ENCODE measurements around the gene SCAMP1.

The SCAMP1 gene

DNA sequence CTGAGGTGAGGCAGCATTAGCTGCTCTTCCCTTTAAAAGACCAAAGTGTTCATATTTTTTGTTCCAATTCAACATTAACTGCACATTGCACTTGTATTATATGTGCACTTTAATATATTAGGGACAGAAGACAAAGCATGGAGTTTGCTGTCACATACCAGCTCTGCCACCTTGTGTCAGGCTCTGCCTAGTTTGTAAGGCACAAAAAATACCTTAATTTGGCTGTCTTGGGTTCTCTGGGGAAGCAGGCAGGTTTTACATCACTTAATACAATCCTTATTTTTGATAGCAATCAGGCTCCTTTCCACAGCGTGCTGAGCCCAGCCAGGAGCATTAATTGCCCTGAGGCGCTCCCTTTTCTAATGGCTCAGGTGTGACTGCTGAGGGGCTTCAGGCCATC, 131.8 kb downstream of the SCAMP1 start:
- no peak for DNase-seq (ENCODE audit: low read depth in 2 of 2)

DNA sequence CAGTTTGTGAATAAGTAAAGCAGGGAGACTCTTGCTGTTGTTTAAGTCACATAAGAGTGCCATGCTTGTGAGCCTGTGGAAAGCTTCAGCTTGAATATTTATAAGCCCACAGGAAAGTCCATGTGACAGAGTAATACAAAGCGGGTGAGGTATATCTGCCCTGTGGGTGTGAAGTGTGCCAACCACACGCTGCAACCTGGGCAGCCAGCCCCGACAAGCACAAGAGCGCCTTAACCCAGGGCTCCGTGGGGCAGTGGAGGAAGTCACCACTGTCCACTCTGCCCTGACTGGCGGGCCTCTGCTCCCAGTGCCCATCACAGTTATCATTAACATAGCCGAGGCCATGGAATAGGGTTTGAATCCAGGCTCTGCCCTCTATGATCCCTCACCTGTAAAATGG, 132.2 kb downstream of the SCAMP1 start:
- no peak for DNase-seq (ENCODE audit: low read depth in 2 of 2)

DNA sequence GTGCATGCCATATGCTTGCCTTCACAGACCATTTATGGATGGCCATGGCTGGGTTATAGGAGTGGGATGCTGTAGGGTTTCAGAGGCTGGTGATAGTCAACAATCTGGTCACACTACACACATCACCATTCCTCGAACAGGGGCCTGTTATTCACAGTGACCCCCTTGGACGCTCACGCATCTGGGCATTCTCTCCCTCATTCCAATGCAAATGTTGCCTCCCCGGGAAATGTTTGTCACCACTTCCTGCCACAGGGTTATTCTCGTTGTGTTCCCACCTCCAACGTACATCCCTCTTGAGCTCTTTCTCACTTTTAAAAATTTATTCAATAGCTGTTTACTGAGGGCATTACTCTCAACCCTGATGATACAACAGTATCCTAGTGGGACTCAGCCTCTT, 135.4 kb downstream of the SCAMP1 start:
- DNase-seq (ENCODE audit: low read depth in 2 of 2): no peak

DNA sequence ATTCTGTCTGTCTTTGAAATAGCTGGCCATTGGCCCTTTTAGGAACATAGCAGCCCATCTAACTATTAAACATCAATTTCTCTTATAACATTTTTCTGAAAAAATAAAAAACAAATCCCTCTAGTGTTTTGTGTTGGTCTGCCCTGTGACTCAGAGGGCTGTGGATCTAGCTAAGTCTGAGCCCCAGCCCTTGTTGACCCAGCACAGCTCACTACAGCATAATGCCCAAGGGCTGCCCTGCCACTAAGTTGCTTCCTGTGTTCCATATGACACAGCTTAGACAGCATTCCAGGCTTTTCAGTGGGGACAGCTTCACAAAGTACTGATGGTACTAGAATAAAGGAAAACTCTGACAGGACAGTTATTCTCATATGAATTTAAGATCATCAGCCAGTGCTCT, 136.0 kb downstream of the SCAMP1 start:
- DNase-seq (ENCODE audit: low read depth in 2 of 2): no peak

DNA sequence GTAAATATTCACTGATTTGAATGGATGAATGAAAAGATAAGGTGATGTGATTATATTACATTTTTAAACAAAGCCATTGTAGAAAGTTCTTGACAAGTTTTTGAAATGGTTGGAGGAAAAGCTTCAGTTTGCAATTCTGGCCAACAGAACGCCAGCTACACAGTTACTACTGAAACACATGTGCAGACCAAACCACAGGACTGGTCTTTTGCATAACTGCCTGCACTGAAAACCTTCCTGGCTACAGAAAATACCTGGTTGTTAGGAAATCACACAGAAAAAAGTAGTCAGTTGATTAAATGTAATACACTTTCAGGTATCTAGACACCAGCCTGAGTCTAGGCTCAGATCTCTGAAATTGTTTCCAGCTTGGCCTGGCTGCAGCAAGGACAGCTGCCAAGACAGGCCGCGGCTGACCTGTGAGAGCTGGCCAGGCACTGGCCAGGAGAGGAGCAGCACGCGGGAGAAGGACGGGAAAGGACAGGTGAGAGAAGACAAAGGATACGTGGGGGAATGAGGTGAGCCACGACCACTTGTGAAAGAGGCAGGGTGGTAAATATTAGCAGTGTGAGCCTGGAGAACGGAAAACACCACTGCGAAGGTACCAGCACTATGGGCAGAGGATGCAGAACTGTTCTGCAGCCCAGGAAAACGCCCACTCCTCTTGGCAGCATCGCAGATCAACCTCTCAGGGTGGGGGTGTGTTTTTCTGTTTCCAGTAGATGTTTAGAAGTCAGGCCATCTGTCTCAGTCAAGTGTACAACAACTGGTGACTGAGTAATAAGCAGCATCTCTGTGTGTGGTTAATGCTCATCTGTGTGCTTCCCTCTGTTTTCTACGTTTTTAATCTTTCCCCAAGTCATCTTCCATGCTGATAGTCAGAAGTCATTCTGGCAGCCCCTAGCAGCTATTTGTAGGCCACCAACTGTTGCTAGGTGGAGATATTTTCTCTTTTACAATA, 137.4 kb downstream of the SCAMP1 start:
- no peak for DNase-seq (ENCODE audit: low read depth in 2 of 2)

DNA sequence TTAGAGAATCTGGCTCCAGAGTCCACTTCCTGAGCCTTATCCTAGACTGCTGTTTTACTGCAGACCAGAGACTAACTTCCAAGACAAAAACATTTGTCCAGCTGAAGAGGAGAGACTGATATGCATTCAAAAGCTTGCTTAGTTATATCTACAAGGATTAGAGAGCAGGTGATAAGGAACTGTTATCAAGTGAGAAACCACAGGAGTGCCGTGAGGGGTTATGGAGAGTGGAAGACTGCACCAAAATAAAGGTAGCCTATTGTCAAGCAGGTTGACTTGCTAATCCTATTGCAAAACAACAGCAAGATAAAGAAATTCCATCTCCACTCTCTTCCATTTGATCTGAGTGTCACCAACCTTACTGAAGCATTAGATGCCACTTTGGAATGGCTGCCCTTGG, 139.1 kb downstream of the SCAMP1 start:
- no peak for DNase-seq (ENCODE audit: low read depth in 2 of 2)

DNA sequence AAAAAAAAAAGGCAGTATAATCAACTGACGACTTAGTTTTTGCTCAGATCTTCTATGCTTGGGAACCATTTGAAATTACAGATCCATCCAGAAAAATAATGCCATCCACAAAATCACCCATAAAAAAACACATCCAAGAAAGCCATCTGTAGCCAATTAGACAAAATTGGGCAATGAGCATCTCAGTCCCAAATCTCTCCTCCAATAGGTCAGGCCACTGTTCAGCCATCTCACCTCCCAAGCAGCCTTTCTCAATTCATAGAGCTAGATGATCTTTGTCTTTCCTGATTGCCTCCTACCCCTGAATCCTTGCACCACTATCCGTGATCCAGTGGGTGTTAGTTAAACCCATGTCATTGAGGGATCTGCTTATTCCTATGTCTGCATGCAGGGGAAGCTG, 139.6 kb downstream of the SCAMP1 start:
- no peak for DNase-seq (ENCODE audit: low read depth in 2 of 2)

DNA sequence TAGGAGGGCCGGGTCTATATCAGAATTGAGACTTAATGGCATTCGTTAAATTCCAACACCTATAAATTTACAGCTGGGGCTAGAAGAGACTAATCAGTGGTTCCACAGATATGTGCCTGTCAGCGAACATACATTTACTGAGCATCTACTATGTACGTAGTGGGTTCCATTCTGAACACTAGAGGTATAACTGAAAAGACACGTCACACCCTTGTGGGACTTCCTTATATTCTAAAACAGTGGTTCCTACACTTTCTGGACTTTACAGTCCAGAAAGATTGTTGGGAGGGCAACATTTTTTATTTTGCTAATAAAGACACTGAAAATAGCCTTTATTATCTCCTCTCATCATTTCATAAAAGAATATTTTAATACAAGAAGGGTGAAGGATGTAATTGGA, 140.5 kb downstream of the SCAMP1 start:
- DNase-seq (ENCODE audit: low read depth in 2 of 2): no peak

DNA sequence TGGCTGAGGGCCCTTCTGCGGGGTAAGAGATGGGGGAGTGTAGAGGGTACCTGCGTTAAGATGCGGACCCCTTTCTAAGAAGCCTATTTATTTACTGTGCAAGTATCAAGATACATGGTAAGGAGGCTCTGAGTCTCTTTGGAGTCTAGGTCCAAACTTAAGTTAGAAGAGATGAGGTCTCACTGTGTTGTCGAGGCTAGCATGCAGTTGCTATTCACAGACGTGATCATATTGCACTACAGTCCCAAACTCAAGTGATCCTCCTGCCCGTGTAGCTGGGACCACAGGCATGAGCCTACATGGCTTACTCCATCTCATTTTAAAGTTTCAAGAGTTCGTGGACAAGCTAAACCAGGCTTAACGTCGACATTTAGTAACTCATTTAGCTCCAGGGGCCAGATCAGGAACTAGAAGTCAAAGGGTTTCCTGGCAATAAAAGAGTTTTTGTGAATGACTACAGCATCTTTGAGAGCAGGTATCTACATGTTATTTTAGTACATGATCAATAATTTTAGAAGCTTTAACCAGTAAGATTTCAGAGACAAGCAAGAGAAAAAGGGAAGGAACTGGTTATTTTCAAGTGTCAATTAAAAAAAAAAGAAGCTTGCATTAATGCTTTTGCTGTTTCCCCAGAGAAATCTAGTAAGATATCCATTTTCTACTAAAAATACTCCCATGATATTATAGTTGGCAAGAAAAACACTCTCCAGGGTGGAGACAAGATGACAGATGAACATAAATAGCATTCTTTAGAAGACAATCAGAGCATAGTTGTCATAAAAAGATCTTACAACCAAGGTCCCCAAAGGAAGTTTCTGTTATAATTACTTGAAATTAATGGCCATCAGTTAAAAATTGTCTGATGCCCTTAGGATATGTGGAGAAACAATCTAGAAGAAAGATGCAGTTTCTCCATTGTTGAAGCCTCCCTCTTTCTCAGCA, 141.3 kb downstream of the SCAMP1 start:
- no peak for DNase-seq (ENCODE audit: low read depth in 2 of 2)

DNA sequence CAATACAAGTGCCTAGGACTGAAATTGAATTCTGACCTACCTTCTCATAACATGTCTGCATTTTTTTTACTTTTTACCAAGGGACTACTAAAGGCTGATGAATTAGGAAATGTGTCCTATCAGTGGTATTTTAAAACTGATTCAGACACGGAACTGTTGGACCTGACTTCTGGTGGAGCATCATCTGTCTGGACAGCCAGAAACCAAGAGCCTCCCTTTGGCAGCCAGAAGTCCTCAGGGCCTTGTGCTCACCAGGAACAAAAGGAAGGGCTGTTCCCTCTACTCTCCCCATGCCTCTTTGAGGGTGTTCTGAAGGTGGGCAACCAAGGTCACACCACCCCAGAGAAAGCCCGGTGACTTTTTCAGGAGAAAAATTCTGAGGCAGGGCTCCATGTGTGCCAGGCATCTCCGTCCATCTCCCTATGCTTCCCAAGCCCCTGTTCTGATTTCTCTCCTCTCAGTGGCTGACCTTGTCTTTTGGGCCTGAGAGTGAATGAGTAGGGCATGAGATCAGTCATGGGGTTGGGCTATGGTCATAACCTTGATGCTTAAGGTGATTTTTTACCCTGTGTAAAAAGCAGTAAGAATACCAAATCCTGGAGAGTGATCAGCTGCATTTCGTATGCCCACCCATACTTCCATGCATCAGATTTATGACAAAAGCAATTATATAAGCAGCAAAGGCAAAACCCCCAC, 143.7 kb downstream of the SCAMP1 start:
- DNase-seq (ENCODE audit: low read depth in 2 of 2): no peak

DNA sequence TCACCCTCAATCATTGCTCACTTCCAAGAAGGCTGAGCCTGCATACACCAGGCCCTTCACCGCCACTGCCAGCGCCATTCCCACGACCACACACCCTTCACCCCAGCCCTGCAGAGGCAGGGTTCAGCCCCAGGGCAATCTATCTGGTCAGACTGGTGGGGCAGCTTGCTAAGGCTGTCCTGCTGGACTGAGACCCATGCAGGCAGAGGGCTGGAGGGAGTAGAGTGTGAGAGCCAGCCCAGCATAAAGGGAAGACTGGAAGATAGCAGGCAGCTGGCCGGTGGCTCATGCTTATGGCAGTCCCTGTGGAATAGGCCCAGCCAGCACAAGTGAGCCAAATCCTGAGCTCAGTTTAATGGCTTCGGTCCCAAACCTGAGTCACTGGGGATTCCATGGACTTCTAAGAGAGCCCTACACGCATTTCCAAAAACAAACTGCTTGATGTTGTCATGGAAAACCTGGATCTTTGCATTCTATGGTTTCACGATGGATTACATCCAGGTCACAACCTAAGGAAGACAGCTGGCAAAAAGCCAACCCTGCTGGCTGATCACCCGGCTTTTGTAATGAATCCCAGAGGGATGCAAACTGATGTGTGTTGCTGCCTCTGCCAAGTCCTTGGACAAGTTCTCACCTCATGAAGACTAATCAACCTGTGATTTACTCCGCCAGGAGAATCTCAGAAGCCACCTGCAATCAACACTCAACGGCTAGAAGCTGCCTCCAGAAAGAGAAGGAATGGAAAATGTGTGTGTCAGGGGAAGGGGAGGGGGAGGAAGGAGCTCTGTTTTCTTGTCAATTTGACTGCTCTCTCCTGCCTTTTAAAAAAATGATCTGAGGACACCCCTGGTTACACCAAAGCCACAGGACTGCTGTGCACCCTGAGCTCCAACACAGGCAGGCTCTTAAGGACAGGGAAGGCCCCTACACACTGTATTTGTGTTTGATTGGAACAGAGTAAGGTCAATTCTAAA, 144.6 kb downstream of the SCAMP1 start:
- DNase-seq (ENCODE audit: low read depth in 2 of 2): no peak

DNA sequence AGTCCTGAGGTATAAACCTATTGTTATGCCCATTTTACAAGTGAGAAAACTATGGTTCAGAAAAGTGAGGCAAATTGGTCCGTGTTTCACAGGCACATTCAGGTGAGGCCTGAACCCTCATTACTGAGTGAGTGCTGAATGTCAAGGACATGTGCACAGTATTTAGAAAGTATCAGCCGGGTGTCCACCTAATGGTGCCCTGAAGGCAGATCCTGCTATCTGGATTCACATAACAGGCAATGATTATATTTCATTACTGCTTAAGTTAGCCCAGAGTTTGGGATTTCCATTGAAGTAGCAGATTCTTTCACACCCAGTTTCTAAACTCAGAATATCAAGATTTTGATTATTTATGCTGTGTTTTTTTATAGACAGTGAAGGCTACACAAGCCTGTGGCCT, 145.4 kb downstream of the SCAMP1 start:
- DNase-seq (ENCODE audit: low read depth in 2 of 2): no peak

DNA sequence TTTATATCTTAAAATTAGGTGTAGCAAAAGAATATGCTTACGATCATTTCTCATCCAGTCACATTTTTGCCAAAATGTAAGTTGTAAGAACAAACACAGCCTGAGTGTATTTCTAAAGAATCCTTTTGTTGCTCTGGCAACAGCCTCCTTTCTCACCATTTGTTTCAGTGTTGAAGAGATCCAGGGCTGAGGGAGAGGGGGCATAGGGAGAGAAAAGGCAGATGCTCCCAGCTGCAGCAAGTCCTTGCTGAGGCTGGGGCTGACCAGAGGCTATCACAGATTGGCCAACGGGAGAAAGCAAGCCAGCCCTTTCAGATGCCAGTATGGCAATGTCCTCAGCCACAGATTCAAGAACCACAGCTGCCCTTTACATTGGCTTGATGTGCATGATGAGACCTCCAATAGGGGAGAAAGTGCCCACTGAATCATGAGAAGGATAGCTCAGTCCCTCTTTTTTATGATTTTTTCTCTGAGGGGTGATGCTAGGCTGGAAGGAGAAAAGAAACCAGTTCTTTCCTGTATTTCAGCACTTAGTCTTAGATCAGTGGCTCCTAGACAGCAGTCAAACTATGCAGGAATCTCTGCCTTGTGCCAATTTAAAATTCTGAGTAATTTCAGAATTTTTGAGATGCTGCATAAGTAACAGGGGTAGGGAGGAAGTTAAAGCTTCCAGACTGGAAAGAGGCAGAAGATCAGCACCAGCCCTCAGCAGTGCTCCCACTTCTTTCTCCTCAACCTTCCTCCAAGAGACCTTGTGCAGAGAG, 146.0 kb downstream of the SCAMP1 start:
- no peak for DNase-seq (ENCODE audit: low read depth in 2 of 2)

DNA sequence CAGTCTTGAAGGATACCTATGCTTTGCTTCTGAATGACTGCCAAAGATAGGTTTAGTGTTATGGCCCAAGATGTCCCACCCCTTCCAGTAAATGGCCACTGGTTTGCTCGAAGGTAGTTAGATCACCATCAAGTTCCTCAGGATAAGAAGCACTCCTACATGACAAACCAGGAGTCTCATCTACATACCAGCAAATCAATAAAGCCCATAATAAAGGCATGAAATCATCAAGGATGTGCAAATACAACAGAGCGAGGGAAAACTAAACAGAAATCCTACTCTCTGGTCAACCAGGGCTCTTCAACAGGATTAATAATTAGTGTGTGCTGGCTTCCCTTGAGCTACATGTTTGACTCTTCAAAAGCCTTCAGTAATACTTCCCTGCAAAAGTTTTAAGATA, 147.1 kb downstream of the SCAMP1 start:
- DNase-seq (ENCODE audit: low read depth in 2 of 2): no peak

DNA sequence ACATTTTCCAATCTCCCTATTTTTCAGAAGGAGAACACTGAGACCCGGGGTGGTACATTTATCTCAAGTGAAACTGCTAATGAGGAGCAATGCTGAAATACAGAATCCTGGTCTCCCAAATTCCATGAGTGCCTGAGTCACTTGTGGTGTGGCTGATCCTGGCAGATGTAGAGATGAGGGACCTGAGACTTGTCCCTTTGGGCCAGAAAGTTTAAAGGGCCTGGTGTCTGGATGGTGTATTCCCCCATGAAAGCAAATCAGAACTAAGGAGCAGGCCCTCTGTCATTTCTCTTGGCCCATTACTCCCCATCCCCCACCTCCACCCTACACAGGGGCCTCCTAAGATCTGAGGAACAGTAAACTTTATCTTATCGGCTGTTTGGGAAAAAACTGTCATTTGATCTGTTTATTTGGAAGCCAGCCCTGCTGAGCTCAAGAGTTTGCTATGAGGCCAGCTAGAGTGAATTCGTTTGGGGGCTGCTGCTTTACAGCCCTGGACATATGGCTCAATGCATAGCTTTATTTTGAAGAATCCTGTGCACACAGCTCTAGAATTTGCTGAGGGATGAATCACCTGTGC, 147.9 kb downstream of the SCAMP1 start:
- no peak for DNase-seq (ENCODE audit: low read depth in 2 of 2)

DNA sequence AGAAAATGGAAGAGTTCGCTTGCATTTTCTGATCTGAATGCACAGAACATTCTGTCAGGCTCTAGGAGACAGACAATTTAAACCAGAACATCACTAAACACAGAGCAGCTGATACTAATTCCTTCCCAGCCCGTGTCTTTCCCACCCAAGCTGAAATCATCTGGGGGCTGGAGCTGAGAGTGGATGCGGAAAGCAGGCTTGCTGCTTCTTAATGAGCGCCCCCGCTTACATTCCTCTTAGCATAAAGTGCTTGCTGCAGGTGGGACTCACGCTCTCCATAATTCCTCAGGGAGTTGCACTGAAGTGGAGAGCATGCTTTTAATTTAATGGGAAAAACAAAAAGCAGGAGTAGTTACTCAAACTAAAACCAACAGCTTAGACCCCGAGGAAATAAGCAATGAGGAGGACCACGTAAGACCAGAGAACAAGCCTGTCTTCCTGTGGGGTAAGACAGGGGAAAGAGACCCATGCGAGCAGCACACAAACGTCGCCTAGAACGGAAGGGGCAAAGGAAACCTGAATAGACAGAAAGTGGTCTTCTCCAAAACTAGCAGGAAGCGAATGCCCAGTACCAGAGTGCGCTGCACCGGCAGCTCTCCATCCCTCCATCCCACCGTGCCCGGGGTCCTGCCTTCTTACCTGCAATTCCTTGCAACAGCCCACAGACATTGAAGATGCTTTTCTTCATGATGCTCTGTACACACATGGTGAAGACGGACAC, 148.9 kb downstream of the SCAMP1 start:
- no peak for DNase-seq (ENCODE audit: low read depth in 2 of 2)

DNA sequence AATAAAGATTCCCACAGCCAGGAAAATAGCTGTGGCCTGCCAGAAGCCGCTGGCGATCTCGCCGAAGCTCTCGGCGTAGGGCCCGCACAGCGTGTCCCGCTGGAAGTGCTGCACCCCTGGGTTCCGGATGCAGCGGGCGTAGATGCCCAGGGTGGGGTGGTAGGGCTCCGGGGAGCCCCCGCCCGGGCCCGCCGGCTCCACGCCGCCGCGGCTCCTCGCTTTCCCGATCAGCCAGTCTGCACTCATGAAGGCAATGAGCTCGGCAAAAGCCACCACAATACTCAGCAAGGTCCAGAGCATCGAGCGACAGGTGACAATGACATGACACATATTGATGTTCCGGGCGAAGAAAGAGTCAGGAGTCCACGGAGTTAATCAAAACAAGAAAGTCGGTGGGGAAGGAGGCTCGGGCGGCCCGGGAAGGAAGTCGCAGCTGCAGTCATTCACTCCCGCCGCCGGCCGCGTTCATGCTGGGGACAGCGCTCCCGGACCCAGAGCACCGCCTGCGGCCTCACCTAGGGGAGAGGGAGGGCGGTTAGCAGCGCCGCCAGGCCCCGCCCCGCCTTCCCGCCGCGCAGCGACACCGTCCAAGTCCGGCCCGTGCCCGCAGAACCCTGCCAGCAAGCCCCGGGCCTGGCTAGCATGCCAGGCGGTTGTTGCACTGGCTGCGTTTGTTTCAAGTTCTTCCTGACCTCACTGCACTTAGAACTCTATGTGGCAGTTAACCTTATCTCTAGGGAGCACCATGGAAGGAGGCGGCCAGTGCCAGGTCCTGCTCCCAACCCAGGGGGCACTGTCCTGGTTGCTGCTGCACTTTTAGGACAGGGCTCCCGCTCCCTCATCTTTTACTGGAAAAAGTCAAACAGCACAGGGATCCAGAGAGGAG, 149.7 kb downstream of the SCAMP1 start:
- DNase-seq (ENCODE audit: low read depth in 2 of 2): peak in 1 of 2 experiments; percentile 17
